ENCODE data around the gene FAM83D.

- TF ChIP-seq CTCF (IDR thresholded peaks at IDR 0.05) (no peak), E2F6 (IDR thresholded peaks at IDR 0.05; ENCODE audit: borderline replicate concordance, low read depth) (no peak), REST (IDR thresholded peaks at IDR 0.05) (no peak), MAFK (IDR thresholded peaks at IDR 0.05; ENCODE audit: partially characterized antibody) (no peak), RAD21 (conservative IDR thresholded peaks at IDR 0.05 in 1 of 2, IDR thresholded peaks at IDR 0.05 in 1 of 2) (no peak), SREBF2 (IDR thresholded peaks at IDR 0.05) (no peak), PHF8 (IDR thresholded peaks at IDR 0.05; ENCODE audit: borderline replicate concordance, low read depth) (no peak), CHD2 (IDR thresholded peaks at IDR 0.05; ENCODE audit: low read length, partially characterized antibody) (no peak), FOXS1 (CRISPR knock-in tag; IDR thresholded peaks at IDR 0.05) (no peak), POLR2A (IDR thresholded peaks at IDR 0.05; ENCODE audit: low read length) (no peak), SMC3 (IDR thresholded peaks at IDR 0.05) (no peak)
Observed at GRCh38 chr20:38888059-38888831, 38.0 kb upstream of the FAM83D start.
